GM12878 (cell line): ENCODE data around the gene RHOBTB1. TPM values are rescaled to one million over a fixed set of nuclear protein-coding genes. Genes with fewer than 3 reads are reported as not detected.

ENCODE experiments used
- ATAC-seq: fragments of 200-7000 bp; cut with Tn5 transposase; 3 replicates; pipeline ENCODE4 v1.9.1; 2020; ENCODE audit warnings: mild to moderate bottlenecking, moderate library complexity
- BruUV-seq: library from RNA; stranded (reverse); fragments of 400-500 nt; replicated peaks from 2 replicates; lab custom pipeline; 2021; lab: Mats Ljungman, UMichigan
- CTCF ChIA-PET: fragments of 300-600 bp; sonication (Branson Sonifier 250); formaldehyde crosslinking; extraction: SDS; loops from one replicate; lab custom pipeline; 2021; ENCODE audit warnings: inconsistent platforms; lab: Yijun Ruan, JAX
- POLR2A ChIA-PET: fragments of 350-600 bp; formaldehyde crosslinking; extraction: SDS; loops from one replicate; lab custom pipeline; 2021; ENCODE audit warnings: inconsistent platforms; lab: Charles Lee
- RAD21 ChIA-PET: fragments of 300-600 bp; sonication (Branson Sonifier 250); formaldehyde crosslinking; loops from one replicate; lab custom pipeline; 2023; ENCODE audit warnings: antibody characterized with exemption; ENCODE audit not compliant: unreplicated experiment; lab: Charles Lee
- SMC1A ChIA-PET: fragments of 300-600 bp; sonication (Branson Sonifier 250); formaldehyde crosslinking; loops from one replicate; lab custom pipeline; 2023; ENCODE audit not compliant: unreplicated experiment, uncharacterized antibody; lab: Charles Lee
- DNase-seq: peaks from one replicate; pipeline ENCODE4 v3.0.0-alpha.2; 2011; ENCODE audit warnings: low read depth, low spot score
- FAIRE-seq: peaks from 3 replicates; lab custom pipeline; 2011; peaks lifted over from hg19 to GRCh38; lab: Jason Lieb, UNC
- H2AFZ ChIP-seq: 2 replicates; pipeline ENCODE4 v1.6.0; 2011; ENCODE audit warnings: low read depth, low read length, control low read depth; ENCODE audit not compliant: control insufficient read depth
- H3K27ac ChIP-seq: 2 replicates; pipeline ENCODE4 v1.5.1; 2011; ENCODE audit warnings: control low read depth; ENCODE audit not compliant: control insufficient read depth, insufficient read depth
- H3K27me3 ChIP-seq, 2 experiments: replicated peaks in 1 of 2; 2 replicates each; pipeline versions ENCODE4 v1.6.0 to v1.6.1; 2011; ENCODE audit warnings: low read length in 1 of 2; ENCODE audit not compliant: control insufficient read depth in 2 of 2, insufficient read depth in 2 of 2
- H3K36me3 ChIP-seq, 2 experiments: 2 replicates each; pipeline ENCODE4 v1.5.1; 2011; ENCODE audit warnings: low read length in 1 of 2; ENCODE audit not compliant: control insufficient read depth in 2 of 2, insufficient read depth in 2 of 2
- H3K4me1 ChIP-seq: 2 replicates; pipeline ENCODE4 v1.6.1; 2011; ENCODE audit warnings: mild to moderate bottlenecking, low read length, moderate library complexity, mixed read lengths; ENCODE audit not compliant: control insufficient read depth, insufficient read depth
- H3K4me2 ChIP-seq: 2 replicates; pipeline ENCODE4 v1.6.0; 2011; ENCODE audit warnings: control low read depth; ENCODE audit not compliant: control insufficient read depth, insufficient read depth
- H3K4me3 ChIP-seq: fragments of 200-600 bp; sonication (generic); 2 replicates; pipeline ENCODE4 v1.5.1; 2016
- H3K79me2 ChIP-seq: 2 replicates; pipeline ENCODE4 v1.6.0; 2011; ENCODE audit warnings: low read length; ENCODE audit not compliant: control insufficient read depth, insufficient read depth
- H3K9ac ChIP-seq: 2 replicates; pipeline ENCODE4 v1.8.0; 2011; ENCODE audit warnings: low read length, control low read depth, mixed read lengths; ENCODE audit not compliant: control insufficient read depth, insufficient read depth
- H3K9me3 ChIP-seq: replicated peaks from 3 replicates; pipeline ENCODE4 v1.5.1; 2011; ENCODE audit warnings: mild to moderate bottlenecking, low read length; ENCODE audit not compliant: control insufficient read depth, insufficient read depth
- H4K20me1 ChIP-seq: 2 replicates; pipeline ENCODE4 v1.6.0; 2011; ENCODE audit not compliant: control insufficient read depth, insufficient read depth
- BACH1 ChIP-seq: fragments of 450-650 bp; IDR thresholded peaks from 2 replicates; pipeline ENCODE4 v1.6.1; 2017; ENCODE audit warnings: mild to moderate bottlenecking, borderline replicate concordance
- CHD2 ChIP-seq: IDR thresholded peaks from 2 replicates; pipeline ENCODE4 v1.6.1; 2011; ENCODE audit warnings: low read depth, low read length, improper control_type of control experiment, borderline replicate concordance
- ELK1 ChIP-seq: IDR thresholded peaks from 2 replicates; pipeline ENCODE4 v1.6.1; 2012; ENCODE audit warnings: low read depth, low read length, improper control_type of control experiment
- FOXM1 ChIP-seq: IDR thresholded peaks from 2 replicates; pipeline ENCODE4 v1.6.1; 2012; ENCODE audit warnings: low read depth, mild to moderate bottlenecking, inconsistent platforms, low read length, moderate library complexity
- GABPA ChIP-seq: IDR thresholded peaks from 2 replicates; pipeline ENCODE4 v1.6.1; 2014; ENCODE audit warnings: antibody characterized with exemption, low read depth, mild to moderate bottlenecking, inconsistent platforms
- HCFC1 ChIP-seq: fragments of 150-350 bp; IDR thresholded peaks from 2 replicates; pipeline ENCODE4 v1.6.1; 2014; ENCODE audit warnings: low read length
- NFXL1 ChIP-seq: fragments of 450-650 bp; IDR thresholded peaks from 2 replicates; pipeline ENCODE4 v1.6.1; 2017; ENCODE audit warnings: antibody characterized with exemption, mild to moderate bottlenecking, borderline replicate concordance
- NR2C2 ChIP-seq: IDR thresholded peaks from 2 replicates; pipeline ENCODE4 v1.6.1; 2011; ENCODE audit warnings: borderline replicate concordance, low read depth; ENCODE audit not compliant: control insufficient read depth, insufficient read length
- PAX8 ChIP-seq: fragments of 450-650 bp; IDR thresholded peaks from 2 replicates; pipeline ENCODE4 v1.6.1; 2017; ENCODE audit warnings: mild to moderate bottlenecking, moderate library complexity
- RFX5 ChIP-seq: IDR thresholded peaks from 2 replicates; pipeline ENCODE4 v1.6.1; 2011; ENCODE audit warnings: low read depth, low read length, improper control_type of control experiment
- RUNX3 ChIP-seq: IDR thresholded peaks from 2 replicates; pipeline ENCODE4 v1.6.1; 2012; ENCODE audit warnings: low read length, inconsistent platforms
- USF2 ChIP-seq: IDR thresholded peaks from 2 replicates; pipeline ENCODE4 v1.6.1; 2011; ENCODE audit warnings: low read depth, low read length, improper control_type of control experiment, borderline replicate concordance
- ZZZ3 ChIP-seq: IDR thresholded peaks from 2 replicates; pipeline ENCODE4 v1.6.1; 2011; ENCODE audit warnings: low read depth; ENCODE audit not compliant: control insufficient read depth, insufficient read length
- WGBS: methylation state at CpG from one replicate; pipeline ENCODE4 v1.1.6; 2016; ENCODE audit warnings: low lambda C conversion rate; ENCODE audit not compliant: insufficient replicate concordance, insufficient coverage; ENCODE audit errors: missing lambda C conversion rate; 5-methylcytosine and 5-hydroxymethylcytosine counted together
- in situ Hi-C: fragments of 300-500 bp; cut with MboI; formaldehyde crosslinking; loops from 9 replicates; pipeline ENCODE4 v1.14.3; 2018; ENCODE audit warnings: mixed read lengths
- intact Hi-C: fragments of 100-400 bp; cut with micrococcal nuclease; formaldehyde crosslinking; loops from one replicate; pipeline ENCODE4 v1.14.2; 2022; ENCODE audit not compliant: unreplicated experiment
- polyA plus RNA-seq, 11 experiments: library from polyadenylated mRNA; depleted of rRNA in 4 of 11; unstranded in 6 of 11; stranded (reverse) in 5 of 11; fragments of >200 nt; fragmentation: Nextera tagmentation in 4 of 11; fragmentation: Illumina TruSeq in 1 of 11; extraction: Ambion mirVana in 4 of 11; extraction: Trizol in 1 of 11; gene quantifications; 1 replicate in 1 of 11; 2 replicates in 10 of 11; pipeline versions ENCODE4 v1.2.1 to v1.2.3, GENCODE V29; 2011 to 2016; ENCODE audit warnings: inconsistent platforms in 2 of 11, missing spikeins in 2 of 11, low read depth in 1 of 11
- total RNA-seq, 4 experiments: library from RNA; depleted of rRNA in 3 of 4; stranded (reverse); fragments of >200 nt in 3 of 4; fragmentation: Illumina TruSeq in 1 of 4; extraction: Trizol in 1 of 4; gene quantifications; 2 replicates each; pipeline versions ENCODE4 v1.2.1 to v1.2.3, GENCODE V29; 2013 to 2021
- TF ChIP-seq, protein P1 (sequence below): fragments of 450-650 bp; IDR thresholded peaks from 2 replicates; pipeline ENCODE4 v1.6.1; 2017; ENCODE audit warnings: mild to moderate bottlenecking

The RHOBTB1 gene
- total and polyA plus RNA-seq, 10 of the 15 experiments (the other 5 are each of a cell fraction or from before 2014, with no cell fraction given): not detected

GRCh38 chr10:60967854-60968484 lies 24.0 kb upstream of the RHOBTB1 start:
- POLR2A ChIA-PET: no interaction called here
- no peak for ATAC-seq
- Histone ChIP-seq H3K36me3 (no peaks in the 10 kb centered on the region), H4K20me1 (no peaks in the 10 kb centered on the region; the same call in 1 of the 2 replicates), H3K4me1 (no peaks in the 10 kb centered on the region), H3K27me3 (no peaks in the 10 kb centered on the region), H3K27ac (no peak overlapping the region), H3K79me2 (no peaks in the 10 kb centered on the region), H3K4me2 (no peak overlapping the region), H3K4me3 (no peak overlapping the region), H3K9me3 (no peaks in the 10 kb centered on the region), H2AFZ (no peak overlapping the region), H3K9ac (no peak overlapping the region)
- BruUV-seq: no TSS peak
- FAIRE-seq: no peak
- RAD21 ChIA-PET: no interaction called here
- no peak for DNase-seq
- CTCF ChIA-PET: no interaction called here
- TF ChIP-seq CHD2: no peak
- TF ChIP-seq FOXM1: no peak
- TF ChIP-seq NFXL1: no peak
- no peak for TF ChIP-seq RFX5
- no peak for TF ChIP-seq ELK1
- no peak for TF ChIP-seq HCFC1
- TF ChIP-seq BACH1: no peak
- WGBS: 38% methylated on average over 2 of the region's 2 CpGs
- SMC1A ChIA-PET: no interaction called here
- in situ Hi-C loops: no loop called here
- intact Hi-C loops: no loop called here

- Histone ChIP-seq H3K4me1 (no peaks in the 10 kb centered on the region), H3K27ac (no peak overlapping the region), H3K9me3 (no peaks in the 10 kb centered on the region), H3K27me3 (no peaks in the 10 kb centered on the region), H3K4me2 (no peak overlapping the region), H4K20me1 (no peaks in the 10 kb centered on the region; the same call in 1 of the 2 replicates), H2AFZ (no peak overlapping the region), H3K79me2 (no peaks in the 10 kb centered on the region), H3K9ac (no peak overlapping the region), H3K4me3 (no peak overlapping the region), H3K36me3 (no peaks in the 10 kb centered on the region)
- ChIA-PET POLR2A (no interaction called here), RAD21 (no interaction called here), SMC1A (no interaction called here), CTCF (no interaction called here)
- DNase-seq: no peak
- intact Hi-C loops (no loop called here), in situ Hi-C loops (no loop called here)
- BruUV-seq: no TSS peak
- ATAC-seq: no peak
- FAIRE-seq: no peak
- 50% methylated on average over 4 of the region's 4 CpGs for WGBS
- TF ChIP-seq RUNX3 (no peak), GABPA (no peak), USF2 (no peak), PAX8 (no peak), ZZZ3 (no peak), NR2C2 (no peak)
- TF ChIP-seq, protein P1, sequence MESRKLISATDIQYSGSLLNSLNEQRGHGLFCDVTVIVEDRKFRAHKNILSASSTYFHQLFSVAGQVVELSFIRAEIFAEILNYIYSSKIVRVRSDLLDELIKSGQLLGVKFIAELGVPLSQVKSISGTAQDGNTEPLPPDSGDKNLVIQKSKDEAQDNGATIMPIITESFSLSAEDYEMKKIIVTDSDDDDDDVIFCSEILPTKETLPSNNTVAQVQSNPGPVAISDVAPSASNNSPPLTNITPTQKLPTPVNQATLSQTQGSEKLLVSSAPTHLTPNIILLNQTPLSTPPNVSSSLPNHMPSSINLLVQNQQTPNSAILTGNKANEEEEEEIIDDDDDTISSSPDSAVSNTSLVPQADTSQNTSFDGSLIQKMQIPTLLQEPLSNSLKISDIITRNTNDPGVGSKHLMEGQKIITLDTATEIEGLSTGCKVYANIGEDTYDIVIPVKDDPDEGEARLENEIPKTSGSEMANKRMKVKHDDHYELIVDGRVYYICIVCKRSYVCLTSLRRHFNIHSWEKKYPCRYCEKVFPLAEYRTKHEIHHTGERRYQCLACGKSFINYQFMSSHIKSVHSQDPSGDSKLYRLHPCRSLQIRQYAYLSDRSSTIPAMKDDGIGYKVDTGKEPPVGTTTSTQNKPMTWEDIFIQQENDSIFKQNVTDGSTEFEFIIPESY: no peak
Observed at GRCh38 chr10:60967260-60967659, 23.3 kb upstream of the RHOBTB1 start.
